CD4-positive, alpha-beta T cell treated with Interleukin-4 for 1 hour (primary cell): ENCODE data around the gene GREB1.

Experiments used
- DNase-seq, 2 donors: peaks; one replicate each; pipeline ENCODE4 v3.0.0-alpha.2; 2020 to 2022

GREB1 gene

DNA sequence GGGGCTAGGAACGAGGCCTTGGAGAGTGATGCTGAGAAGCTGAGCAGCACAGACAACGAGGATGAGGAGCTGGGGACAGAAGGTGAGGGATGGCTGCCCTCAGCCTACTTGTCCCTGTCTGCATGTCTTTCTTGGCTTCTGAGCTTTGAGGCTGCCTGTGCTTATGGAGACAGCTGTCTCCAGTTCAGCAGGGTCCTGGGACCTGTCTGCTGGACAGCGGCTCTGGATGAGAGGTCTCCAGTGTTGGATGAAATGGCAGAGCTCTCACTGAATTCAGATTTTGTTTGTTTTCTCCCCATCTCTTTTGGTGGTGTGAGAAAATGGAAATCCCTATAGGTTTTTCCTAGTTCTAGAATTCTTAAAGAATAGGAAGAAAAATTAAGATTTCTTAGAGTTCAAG lies 81.4 kb downstream of the GREB1 start:
- no peak for DNase-seq

DNA sequence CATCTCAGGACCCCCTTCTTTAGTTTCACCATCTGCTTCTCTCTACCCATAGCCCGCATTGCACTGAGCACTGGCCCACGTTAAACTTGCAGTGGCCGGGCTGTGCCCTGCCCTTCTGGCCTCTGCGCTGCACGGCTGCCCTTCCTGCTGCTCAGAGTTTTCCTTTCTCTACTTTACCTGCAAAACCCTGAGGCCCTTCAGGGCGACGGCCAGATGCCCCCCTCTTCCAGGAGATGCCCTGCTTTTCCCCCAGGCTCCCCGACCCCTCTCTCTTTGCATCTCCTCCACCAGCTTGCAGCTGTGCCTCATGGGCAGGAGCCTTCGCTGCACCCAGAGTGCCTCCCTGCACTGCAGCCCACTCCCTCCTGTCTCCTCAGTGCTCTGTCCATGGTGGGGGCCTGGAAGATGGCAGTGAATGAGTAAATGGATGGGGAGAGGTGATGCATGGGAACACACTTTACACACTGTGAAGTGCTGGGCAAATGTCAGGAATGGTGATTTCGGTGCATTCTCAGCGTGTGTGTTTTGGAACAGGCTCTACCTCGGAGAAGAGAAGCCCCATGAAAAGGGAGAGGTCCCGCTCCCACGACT lies 82.3 kb downstream of the GREB1 start:
- DNase-seq: no peak

DNA sequence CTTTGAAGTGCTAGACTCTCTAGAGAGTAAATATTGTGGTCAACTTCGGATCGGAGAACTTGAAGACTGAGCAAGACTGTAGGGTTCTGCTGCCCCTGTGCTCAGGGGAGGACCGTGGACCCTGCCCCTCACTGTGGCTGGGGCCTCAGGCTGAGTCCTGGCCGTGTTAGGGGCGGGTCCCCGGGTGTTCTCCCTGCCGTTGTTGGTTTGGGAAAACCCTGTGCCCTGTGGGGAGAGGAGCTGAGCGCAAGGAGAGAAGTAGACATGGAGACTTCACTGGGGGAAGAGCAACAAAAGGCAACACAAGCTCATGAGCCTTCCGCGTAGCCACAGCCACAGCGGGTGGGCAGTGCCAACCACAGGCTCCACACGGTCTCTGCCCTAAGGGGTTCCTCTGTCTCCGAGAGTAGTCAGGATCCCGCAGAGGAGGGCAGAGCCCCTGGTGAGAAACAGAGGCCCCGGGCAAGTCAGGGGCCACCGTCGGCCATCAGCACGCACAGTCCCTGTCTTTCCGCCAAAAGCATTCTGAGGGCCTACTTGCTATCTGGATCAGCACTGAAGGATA lies 83.1 kb downstream of the GREB1 start:
- no peak for DNase-seq

DNA sequence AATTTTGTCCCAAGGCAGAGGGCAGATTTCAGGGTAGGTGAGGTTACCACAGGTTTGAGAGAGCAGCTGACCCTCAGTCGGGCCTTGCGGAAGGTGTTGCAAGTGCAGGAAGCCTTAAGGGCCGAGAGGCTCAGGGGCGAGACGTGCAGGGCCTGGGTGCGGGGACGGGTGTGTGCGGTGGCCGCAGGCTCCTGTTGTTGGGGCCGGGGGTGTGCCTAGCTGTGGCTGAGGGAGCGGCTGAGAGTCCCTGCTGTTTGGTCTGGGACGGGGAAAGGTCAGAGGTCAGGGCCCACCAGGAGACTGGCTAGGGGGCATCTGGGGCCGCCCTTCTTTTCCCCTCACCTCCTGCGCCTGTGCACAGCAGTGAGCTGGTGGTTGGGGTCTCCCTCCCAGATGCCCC lies 83.7 kb downstream of the GREB1 start:
- no peak for DNase-seq

DNA sequence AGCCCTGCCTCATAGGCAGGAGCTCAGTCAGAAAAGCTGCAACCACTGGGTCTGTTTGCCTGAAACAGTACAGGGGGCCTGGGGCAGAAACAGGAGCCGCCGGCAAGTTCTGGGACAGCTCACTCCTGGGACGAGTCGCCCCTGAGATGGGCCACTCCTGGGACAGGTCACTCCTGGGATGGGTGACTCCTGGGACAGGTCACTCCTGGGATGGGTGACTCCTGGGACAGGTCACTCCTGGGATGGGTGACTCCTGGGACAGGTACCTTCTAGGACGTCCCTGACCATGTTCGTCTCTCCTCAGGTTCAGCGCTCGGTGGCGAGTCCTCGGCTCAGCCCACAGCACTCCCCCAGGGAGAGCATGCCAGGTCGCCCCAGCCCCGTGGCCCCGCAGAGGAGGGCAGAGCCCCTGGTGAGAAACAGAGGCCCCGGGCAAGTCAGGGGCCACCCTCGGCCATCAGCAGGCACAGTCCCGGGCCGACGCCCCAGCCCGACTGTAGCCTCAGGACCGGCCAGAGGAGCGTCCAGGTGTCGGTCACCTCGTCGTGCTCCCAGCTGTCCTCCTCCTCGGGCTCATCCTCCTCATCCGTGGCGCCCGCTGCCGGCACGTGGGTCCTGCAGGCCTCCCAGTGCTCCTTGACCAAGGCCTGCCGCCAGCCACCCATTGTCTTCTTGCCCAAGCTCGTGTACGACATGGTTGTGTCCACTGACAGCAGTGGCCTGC lies 84.3 kb downstream of the GREB1 start:
- no peak for DNase-seq

DNA sequence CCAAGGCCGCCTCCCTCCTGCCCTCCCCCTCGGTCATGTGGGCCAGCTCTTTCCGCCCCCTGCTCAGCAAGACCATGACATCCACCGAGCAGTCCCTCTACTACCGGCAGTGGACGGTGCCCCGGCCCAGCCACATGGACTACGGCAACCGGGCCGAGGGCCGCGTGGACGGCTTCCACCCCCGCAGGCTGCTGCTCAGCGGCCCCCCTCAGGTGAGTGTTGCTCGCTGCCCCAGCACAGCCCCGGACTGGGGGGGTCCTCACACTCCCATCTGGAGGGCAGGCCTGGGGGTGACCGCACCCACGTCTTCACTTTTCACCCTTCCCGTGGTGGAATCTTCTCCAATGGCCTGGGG lies 84.8 kb downstream of the GREB1 start:
- DNase-seq: no peak

DNA sequence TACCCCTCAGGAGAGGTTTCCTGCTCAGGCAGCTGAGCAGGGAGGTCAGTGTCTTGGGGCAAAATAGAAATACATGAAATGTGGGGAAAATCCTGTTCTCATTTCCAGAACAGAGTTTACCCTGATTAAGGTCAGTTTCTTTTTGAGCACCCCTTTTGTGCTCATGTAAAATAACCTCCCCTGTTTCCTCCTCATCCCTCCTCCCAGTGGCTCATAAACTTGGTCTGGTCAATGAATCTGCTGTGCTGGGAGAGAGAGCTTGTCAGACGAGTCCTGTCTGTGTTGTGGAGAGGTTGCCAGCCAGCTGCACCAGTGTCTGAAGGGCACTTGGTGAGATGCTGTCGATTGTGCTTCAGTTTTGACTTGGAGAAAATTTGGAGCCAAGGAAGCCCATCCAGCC lies 87.6 kb downstream of the GREB1 start:
- DNase-seq: no peak

GRCh38 chr2:11622611-11623010 lies 88.8 kb downstream of the GREB1 start:
- DNase-seq: no peak

GRCh38 chr2:11624893-11625292 lies 91.0 kb downstream of the GREB1 start:
- no peak for DNase-seq

- no peak for DNase-seq
These were observed 91.8 kb downstream of the GREB1 start for GRCh38 chr2:11625671-11626070.

GRCh38 chr2:11628675-11629074 lies 94.8 kb downstream of the GREB1 start:
- DNase-seq: no peak

- DNase-seq: no peak
These were observed 95.4 kb downstream of the GREB1 start for GRCh38 chr2:11629215-11629614.

DNA sequence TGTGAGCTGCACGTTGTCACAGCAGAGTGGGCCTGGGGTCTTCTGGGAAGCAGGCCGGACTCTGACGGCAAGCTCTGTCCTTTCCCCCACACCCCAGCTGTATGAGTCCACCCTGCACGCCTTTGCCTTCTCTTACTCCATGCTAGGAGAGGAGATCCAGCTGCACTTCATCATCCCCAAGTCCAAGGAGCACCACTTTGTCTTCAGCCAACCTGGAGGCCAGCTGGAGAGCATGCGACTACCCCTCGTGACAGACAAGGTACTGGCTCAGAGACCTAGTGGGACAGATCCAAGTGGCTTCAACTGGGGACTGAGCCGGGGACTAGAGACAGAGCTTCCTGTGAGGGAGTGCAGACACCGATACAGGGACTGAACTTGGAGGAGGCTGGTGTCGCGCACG lies 96.0 kb downstream of the GREB1 start:
- no peak for DNase-seq

DNA sequence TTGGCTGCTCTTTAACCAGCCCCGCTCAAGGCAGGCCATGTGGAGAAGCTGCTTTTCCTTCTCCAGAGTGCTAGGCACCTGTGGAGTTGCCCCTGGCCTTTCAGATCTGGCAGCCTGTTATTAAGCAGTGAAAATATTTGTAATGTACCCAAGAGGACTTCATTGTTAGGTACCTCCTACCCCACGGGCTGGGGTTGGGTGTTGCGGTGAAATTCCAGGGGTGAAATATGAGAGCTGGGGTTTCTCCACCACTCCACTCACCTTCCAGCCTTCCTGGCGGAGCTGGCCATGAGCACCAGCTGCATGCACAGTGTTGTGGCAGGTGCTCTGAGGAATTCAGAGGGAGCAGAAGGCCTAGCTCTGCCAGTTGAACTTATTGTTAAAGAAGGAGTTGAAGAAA lies 97.0 kb downstream of the GREB1 start:
- no peak for DNase-seq

- DNase-seq: no peak
These were observed 97.6 kb downstream of the GREB1 start for GRCh38 chr2:11631462-11631861.

DNA sequence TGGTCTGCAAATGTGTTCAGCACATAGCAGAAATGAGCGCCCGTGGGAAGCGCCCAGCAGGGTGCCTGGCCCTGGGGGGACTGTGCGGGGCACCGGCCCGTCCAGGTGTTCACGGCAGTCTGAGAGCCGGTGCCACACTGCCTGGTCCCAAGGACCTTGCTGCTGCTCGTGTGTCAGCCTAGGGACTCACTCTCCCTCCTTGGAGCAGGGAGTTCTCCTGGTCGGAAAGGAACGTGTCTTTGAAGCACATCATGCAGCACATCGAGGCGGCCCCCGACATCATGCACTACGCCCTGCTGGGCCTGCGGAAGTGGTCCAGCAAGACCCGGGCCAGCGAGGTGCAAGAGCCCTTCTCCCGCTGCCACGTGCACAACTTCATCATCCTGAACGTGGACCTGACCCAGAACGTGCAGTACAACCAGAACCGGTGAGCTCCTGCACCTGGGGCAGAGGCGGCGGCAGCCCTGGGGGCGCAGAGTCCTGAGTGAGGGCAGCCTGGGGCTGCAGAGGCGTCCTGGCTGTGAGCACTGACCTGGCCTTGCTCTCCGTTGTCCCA lies 100.2 kb downstream of the GREB1 start:
- no peak for DNase-seq

GRCh38 chr2:11634584-11634983 lies 100.7 kb downstream of the GREB1 start:
- no peak for DNase-seq

DNA sequence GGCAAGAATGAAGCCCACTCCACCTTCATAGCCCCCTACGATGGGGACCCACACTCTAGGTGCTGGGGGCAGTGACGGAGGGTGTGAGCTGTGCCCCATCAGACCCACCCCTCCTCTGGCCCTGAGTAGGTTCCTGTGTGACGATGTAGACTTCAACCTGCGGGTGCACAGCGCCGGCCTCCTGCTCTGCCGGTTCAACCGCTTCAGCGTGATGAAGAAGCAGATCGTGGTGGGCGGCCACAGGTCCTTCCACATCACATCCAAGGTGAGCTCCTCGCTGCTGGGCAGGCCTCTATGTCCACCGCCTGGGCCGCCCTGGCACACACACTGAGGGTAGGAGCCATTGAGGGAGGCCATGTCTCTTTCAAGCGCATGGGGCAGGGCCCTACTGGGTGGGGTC lies 101.3 kb downstream of the GREB1 start:
- no peak for DNase-seq

- DNase-seq: no peak
These were observed 102.9 kb downstream of the GREB1 start for GRCh38 chr2:11636593-11637295.

- DNase-seq: no peak
These were observed 103.7 kb downstream of the GREB1 start for GRCh38 chr2:11637546-11637945.

DNA sequence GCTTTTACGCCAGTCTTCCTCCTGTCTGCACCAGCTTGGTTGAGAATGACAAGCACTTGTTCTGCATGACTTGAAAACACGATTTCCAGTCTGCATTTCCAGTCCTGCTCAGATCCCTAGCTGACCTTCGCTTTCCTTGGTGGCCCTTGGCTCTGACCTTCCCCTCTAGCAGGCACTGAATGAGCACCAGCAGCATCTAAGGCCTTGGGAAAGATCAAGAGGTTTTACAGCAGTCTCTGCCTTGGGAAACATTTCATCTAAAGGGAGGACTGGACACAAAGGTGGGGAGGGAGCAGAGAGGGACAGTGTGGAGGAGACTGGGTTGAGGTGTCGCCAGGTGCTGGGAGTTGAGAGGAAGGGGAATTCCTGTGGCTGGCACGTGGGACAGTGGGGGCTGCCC lies 105.7 kb downstream of the GREB1 start:
- DNase-seq: no peak

DNA sequence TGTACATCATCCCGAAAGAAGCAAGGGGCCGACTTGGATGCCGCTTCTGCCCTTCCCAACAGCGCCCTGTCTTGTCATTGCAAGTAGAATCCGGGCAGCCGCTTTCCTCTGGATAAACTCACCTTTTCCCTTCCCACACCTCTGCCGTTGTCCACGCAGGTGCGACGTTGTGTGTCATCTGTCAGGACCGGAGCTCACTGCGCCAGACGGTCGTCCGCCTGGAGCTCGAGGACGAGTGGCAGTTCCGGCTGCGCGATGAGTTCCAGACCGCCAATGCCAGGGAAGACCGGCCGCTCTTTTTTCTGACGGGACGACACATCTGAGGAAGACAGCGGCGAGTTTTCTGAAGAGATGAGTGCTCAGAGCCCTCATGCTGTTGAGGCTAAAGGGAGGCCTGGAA lies 106.3 kb downstream of the GREB1 start:
- DNase-seq: no peak

DNA sequence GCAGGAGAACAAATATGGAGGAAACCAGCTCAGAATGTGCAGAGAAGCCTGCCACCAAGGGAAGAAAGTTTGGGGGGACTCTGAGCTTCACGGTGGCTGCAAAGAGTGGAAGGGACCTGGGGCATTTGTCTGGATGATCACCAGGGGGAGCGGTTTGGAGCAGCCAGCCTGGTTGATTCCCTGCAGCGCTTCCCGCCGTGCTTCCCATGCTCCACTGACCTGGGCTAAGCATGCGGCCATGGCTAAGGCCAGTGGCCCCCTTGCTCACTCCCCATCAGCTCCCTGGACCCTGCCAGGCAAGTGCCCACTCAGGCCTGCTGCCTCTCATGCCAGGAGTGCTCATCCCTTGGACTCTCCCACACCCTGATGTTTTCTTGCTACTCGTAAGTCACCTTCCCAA lies 109.1 kb downstream of the GREB1 start:
- no peak for DNase-seq

GRCh38 chr2:11644293-11644692 lies 110.4 kb downstream of the GREB1 start:
- no peak for DNase-seq
